ENCODE results near the gene RNF180. TPM values are rescaled to one million over a fixed set of nuclear protein-coding genes. Genes with fewer than 3 reads are reported as not detected.
"Not testable (repeated sequence)": the region's sequence is repeated elsewhere in the genome, so short reads cannot be mapped to it uniquely, and the experiment has no call there.

RNF180 gene
- total RNA-seq, 1 donor from 2014 or later: 7.3 TPM

GRCh38 chr5:64286381-64286780, 120.7 kb downstream of the RNF180 start:
- Mint-ChIP-seq H3K4me3 (no peak overlapping the region), H3K9me3 (peaks cover 26% of the 10 kb centered on the region), H3K27me3 (ENCODE audit: low read depth) (no peaks in the 10 kb centered on the region), H3K36me3 (ENCODE audit: low read depth) (peaks cover 20% of the 10 kb centered on the region), H3K27ac (ENCODE audit: unreplicated experiment) (no peak overlapping the region), H3K4me1 (no peaks in the 10 kb centered on the region)
- DNase-seq (ENCODE audit: low read depth, low spot score): no peak
- no peak for TF ChIP-seq CTCF (conservative IDR thresholded peaks at IDR 0.05)

- H3K27me3 Mint-ChIP-seq (ENCODE audit: low read depth); DNase-seq (ENCODE audit: low read depth, low spot score); H3K27ac Mint-ChIP-seq (ENCODE audit: unreplicated experiment); H3K4me1 Mint-ChIP-seq; H3K4me3 Mint-ChIP-seq: not testable (repeated sequence)
- Mint-ChIP-seq H3K36me3 (ENCODE audit: low read depth) (peaks cover 15% of the 10 kb centered on the region), H3K9me3 (peaks cover 12% of the 10 kb centered on the region)
Observed at GRCh38 chr5:64288496-64288895, 122.9 kb downstream of the RNF180 start.

GRCh38 chr5:64292611-64293215, 127.1 kb downstream of the RNF180 start:
- peaks cover 8% of the 10 kb centered on the region for H3K9me3 Mint-ChIP-seq
- no peak overlapping the region for H3K4me3 Mint-ChIP-seq
- H3K27ac Mint-ChIP-seq (ENCODE audit: unreplicated experiment): no peak overlapping the region
- H3K36me3 Mint-ChIP-seq (ENCODE audit: low read depth): peaks cover 9% of the 10 kb centered on the region
- no peaks in the 10 kb centered on the region for H3K27me3 Mint-ChIP-seq (ENCODE audit: low read depth)
- no peak for TF ChIP-seq CTCF (conservative IDR thresholded peaks at IDR 0.05)
- no peaks in the 10 kb centered on the region for H3K4me1 Mint-ChIP-seq
- DNase-seq (ENCODE audit: low read depth, low spot score): no peak

- no peak for DNase-seq (ENCODE audit: low read depth, low spot score)
- H3K4me1 Mint-ChIP-seq: no peaks in the 10 kb centered on the region
- peaks cover 2% of the 10 kb centered on the region for H3K9me3 Mint-ChIP-seq
- peaks cover 6% of the 10 kb centered on the region for H3K36me3 Mint-ChIP-seq (ENCODE audit: low read depth)
- no peak overlapping the region for H3K27ac Mint-ChIP-seq (ENCODE audit: unreplicated experiment)
- H3K27me3 Mint-ChIP-seq (ENCODE audit: low read depth): no peaks in the 10 kb centered on the region
- no peak overlapping the region for H3K4me3 Mint-ChIP-seq
- TF ChIP-seq CTCF (conservative IDR thresholded peaks at IDR 0.05): no peak
Observed at GRCh38 chr5:64295101-64295500, 129.5 kb downstream of the RNF180 start.

GRCh38 chr5:64298586-64298985, 132.9 kb downstream of the RNF180 start:
- Mint-ChIP-seq H3K27ac (ENCODE audit: unreplicated experiment) (no peak overlapping the region), H3K4me3 (no peak overlapping the region), H3K4me1 (no peaks in the 10 kb centered on the region), H3K36me3 (ENCODE audit: low read depth) (no peaks in the 10 kb centered on the region), H3K9me3 (no peaks in the 10 kb centered on the region), H3K27me3 (ENCODE audit: low read depth) (no peaks in the 10 kb centered on the region)
- TF ChIP-seq CTCF (conservative IDR thresholded peaks at IDR 0.05): no peak
- DNase-seq (ENCODE audit: low read depth, low spot score): no peak

GRCh38 chr5:64299805-64300204, 134.2 kb downstream of the RNF180 start:
- no peak overlapping the region for H3K4me3 Mint-ChIP-seq
- H3K9me3 Mint-ChIP-seq: no peaks in the 10 kb centered on the region
- DNase-seq (ENCODE audit: low read depth, low spot score): no peak
- no peak for TF ChIP-seq CTCF (conservative IDR thresholded peaks at IDR 0.05)
- H3K4me1 Mint-ChIP-seq: no peaks in the 10 kb centered on the region
- H3K27me3 Mint-ChIP-seq (ENCODE audit: low read depth): no peaks in the 10 kb centered on the region
- H3K36me3 Mint-ChIP-seq (ENCODE audit: low read depth): no peaks in the 10 kb centered on the region
- H3K27ac Mint-ChIP-seq (ENCODE audit: unreplicated experiment): no peak overlapping the region

All from neural crest cell (in vitro differentiated cells).